SK-MEL-5 (cell line): ENCODE measurements around the gene TTLL9. TPM values are rescaled to one million over a fixed set of nuclear protein-coding genes. Genes with fewer than 3 reads are reported as not detected.

ENCODE experiments used
- DNase-seq: peaks from one replicate; pipeline ENCODE4 v3.0.0-alpha.2; 2016; ENCODE audit warnings: low read depth, low spot score
- in situ Hi-C: cut with HindIII; loops from 2 replicates; pipeline ENCODE4 v1.10.0; 2016; ENCODE audit warnings: low sequenced_read_pairs, high pct_unique_total_duplicates, low pct_unique_long_range_greater_than_20kb
- total RNA-seq: library from RNA; depleted of rRNA; stranded (reverse); fragments of >200 nt; shearing (Covaris generic); gene quantifications from 2 replicates; pipeline ENCODE4 v1.2.3, GENCODE V29; 2014

The TTLL9 gene
- total RNA-seq, 1 experiment from 2014 or later = not detected

GRCh38 chr20:31951203-31951529 lies 80.7 kb downstream of the TTLL9 start:
- in situ Hi-C loops = no loop called here
- no peak for DNase-seq

- in situ Hi-C loops = no loop called here
- peak; percentile 96 for DNase-seq
These were observed 81.4 kb downstream of the TTLL9 start, which contains the start of gene PDRG1 for GRCh38 chr20:31951530-31952453. TSS of gene PDRG1 (minus strand) at chr20:31952046. CDS start at chr20:31951961, 85 bp downstream.

- no peak for DNase-seq
- in situ Hi-C loops = no loop called here
These were observed 83.2 kb downstream of the TTLL9 start for GRCh38 chr20:31953556-31954148.

- in situ Hi-C loops = no loop called here
- no peak for DNase-seq
These were observed 84.1 kb downstream of the TTLL9 start for GRCh38 chr20:31954500-31954899.

GRCh38 chr20:31956556-31957526 lies 86.4 kb downstream of the TTLL9 start:
- in situ Hi-C loops = no loop called here
- DNase-seq = no peak

- in situ Hi-C loops = no loop called here
- DNase-seq = no peak
These were observed 92.3 kb downstream of the TTLL9 start for GRCh38 chr20:31962761-31963160.

GRCh38 chr20:31963889-31964288 lies 93.5 kb downstream of the TTLL9 start:
- in situ Hi-C loops = no loop called here
- no peak for DNase-seq

- in situ Hi-C loops = no loop called here
- DNase-seq = no peak
These were observed 96.7 kb downstream of the TTLL9 start for GRCh38 chr20:31966991-31967655.

- in situ Hi-C loops = no loop called here
- DNase-seq = no peak
These were observed 97.4 kb downstream of the TTLL9 start, which contains the start of gene XKR7 for GRCh38 chr20:31967830-31968249. TSS of gene XKR7 (plus strand) at chr20:31968151. CDS start at chr20:31968176, 25 bp downstream.

GRCh38 chr20:31968291-31969126 lies 98.1 kb downstream of the TTLL9 start:
- DNase-seq = peak; percentile 51
- in situ Hi-C loops = no loop called here

- no peak for DNase-seq
- in situ Hi-C loops = no loop called here
These were observed 99.6 kb downstream of the TTLL9 start for GRCh38 chr20:31969991-31970390.

- no peak for DNase-seq
These were observed 102.1 kb downstream of the TTLL9 start for GRCh38 chr20:31972471-31973021.

GRCh38 chr20:31974296-31974695 lies 103.9 kb downstream of the TTLL9 start:
- DNase-seq = no peak
- in situ Hi-C loops = no loop called here

More at GRCh38 chr20:31972471-31973021, 102.1 kb downstream of the TTLL9 start:
- in situ Hi-C loops = no loop called here

GRCh38 chr20:31974951-31975487 lies 104.6 kb downstream of the TTLL9 start:
- DNase-seq = no peak
- in situ Hi-C loops = no loop called here

- in situ Hi-C loops = no loop called here
- DNase-seq = no peak
These were observed 105.4 kb downstream of the TTLL9 start for GRCh38 chr20:31975874-31976273.

GRCh38 chr20:31977080-31977479 lies 106.6 kb downstream of the TTLL9 start:
- in situ Hi-C loops = no loop called here
- DNase-seq = no peak
